Measurements from ENCODE around the gene ATP6V0B. TPM values are rescaled to one million over a fixed set of nuclear protein-coding genes. Genes with fewer than 3 reads are reported as not detected.

Gene ATP6V0B
- total and polyA plus RNA-seq, 2 of the 8 experiments (the other 6 are each of a cell fraction or from before 2014, with no cell fraction given) = 105 to 308 TPM

DNA sequence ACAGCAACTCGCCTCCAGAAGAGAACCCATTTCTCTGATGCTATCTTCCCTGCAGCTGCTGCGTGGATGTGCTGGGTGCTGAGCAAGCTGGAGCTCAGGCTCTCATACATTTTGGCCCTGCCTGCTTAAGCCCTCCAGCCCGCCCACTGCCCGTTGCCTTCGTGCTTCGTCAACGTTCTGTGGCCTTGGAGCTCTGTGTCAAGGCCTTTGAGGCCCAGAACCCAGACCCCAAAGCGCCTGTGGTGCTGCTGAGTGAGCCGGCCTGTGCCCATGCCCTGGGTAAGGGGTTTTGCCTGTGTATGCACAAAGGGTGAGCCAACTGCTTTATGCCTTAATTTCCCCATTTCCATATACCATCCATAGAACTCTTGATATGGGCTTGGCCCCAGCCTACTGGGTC lies 3.8 kb upstream of the ATP6V0B start (continued):
- TF ChIP-seq RXRA (IDR thresholded peaks at IDR 0.05; ENCODE audit: insufficient read depth, low read depth, low read length) (no peak), EGR1 (IDR thresholded peaks at IDR 0.05; ENCODE audit: borderline replicate concordance, low read depth, low read length) (no peak), SAP30 (IDR thresholded peaks at IDR 0.05; ENCODE audit: insufficient read depth, insufficient replicate concordance, low read length) (no peak), SRF (IDR thresholded peaks at IDR 0.05; ENCODE audit: low read depth, low read length) (no peak), USF2 (IDR thresholded peaks at IDR 0.05; ENCODE audit: low read length) (no peak), JUN (IDR thresholded peaks at IDR 0.05; ENCODE audit: low read depth, low read length) (no peak), CBX8 (IDR thresholded peaks at IDR 0.05; ENCODE audit: borderline replicate concordance, low read depth, low read length) (no peak), PHF8 (conservative IDR thresholded peaks at IDR 0.05; ENCODE audit: low read depth, low read length) (no peak), FOSL1 (IDR thresholded peaks at IDR 0.05; ENCODE audit: insufficient read depth, low read depth, low read length) (no peak), TAF7 (optimal IDR thresholded peaks at IDR 0.05; ENCODE audit: borderline replicate concordance, low read depth, low read length) (no peak)
